AG04449 (cell line): ENCODE data around the gene TMEM258.
A peak's percentile ranks its signal among the peaks of the same experiment; 100 is the strongest.

Source experiments
- CTCF ChIA-PET: fragments of 350-600 bp; formaldehyde crosslinking; extraction: SDS; loops from one replicate; lab custom pipeline; 2021; ENCODE audit warnings: antibody characterized with exemption; lab: Yijun Ruan, JAX
- POLR2A ChIA-PET: fragments of 400-600, 350-600 bp; formaldehyde crosslinking; extraction: SDS; loops from one replicate; lab custom pipeline; 2020; ENCODE audit warnings: antibody characterized with exemption, inconsistent platforms; lab: Yijun Ruan, JAX
- DNase-seq: peaks from one replicate; pipeline ENCODE4 v3.0.0-alpha.2; 2010; ENCODE audit warnings: low read depth, low spot score
- H3K4me3 ChIP-seq: 2 replicates; pipeline ENCODE4 v1.5.1; 2011; ENCODE audit warnings: low read depth, mild to moderate bottlenecking, control low read depth, low read length
- TF ChIP-seq, protein P1 (sequence below): IDR thresholded peaks from one replicate; pipeline ENCODE4 v1.5.1; 2011; ENCODE audit warnings: mild to moderate bottlenecking, moderate library complexity, low read length, control low read depth, inconsistent platforms; ENCODE audit not compliant: insufficient read depth; ENCODE audit errors: missing control alignments

TMEM258 gene

DNA sequence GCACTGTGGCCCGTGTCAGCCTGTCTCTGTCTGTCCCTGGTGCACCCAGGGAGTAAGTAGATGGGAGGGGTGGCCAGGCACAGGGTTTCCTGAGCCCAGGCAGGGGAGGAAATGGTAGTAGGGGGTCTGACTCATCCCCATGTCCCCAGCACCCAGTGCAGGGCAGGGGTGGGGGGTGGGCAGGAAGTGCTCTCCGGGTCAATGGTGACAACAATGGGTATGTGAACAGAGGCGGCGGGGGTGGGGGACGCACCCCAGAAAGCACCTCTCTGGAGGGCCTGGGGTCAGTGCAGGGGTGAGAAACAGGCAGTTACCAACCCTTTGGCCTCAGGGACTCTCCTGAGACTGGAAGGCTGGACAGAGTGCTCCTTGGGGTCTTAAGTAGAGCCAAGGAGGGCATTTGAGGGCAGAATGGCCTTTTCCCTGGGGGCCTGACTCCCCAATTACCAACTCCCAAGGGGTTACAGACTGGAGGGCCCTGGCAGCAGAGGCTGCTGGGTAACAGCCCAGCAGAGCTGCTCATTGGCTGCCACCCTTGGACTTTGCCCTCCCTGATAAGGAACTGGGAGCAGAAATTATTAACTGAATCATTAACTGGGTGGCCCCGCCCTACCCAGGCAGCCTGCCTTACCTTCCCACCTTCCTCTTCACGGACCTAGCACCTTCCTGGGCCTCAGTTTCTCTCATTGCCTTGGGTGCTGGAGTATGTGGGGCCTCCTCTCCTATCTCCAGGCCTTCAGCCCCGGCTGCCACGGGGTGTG, 35.8 kb downstream of the TMEM258 start:
- H3K4me3 ChIP-seq, result no peak overlapping the region
- CTCF ChIA-PET, result interaction anchor here (1.0 to 5.1 kb wide), 7 partner anchors 8 to 352 kb away, joined by 3 to 42 read pairs (median 5); no protein-coding TSS in a partner anchor
- TF ChIP-seq, protein P1, sequence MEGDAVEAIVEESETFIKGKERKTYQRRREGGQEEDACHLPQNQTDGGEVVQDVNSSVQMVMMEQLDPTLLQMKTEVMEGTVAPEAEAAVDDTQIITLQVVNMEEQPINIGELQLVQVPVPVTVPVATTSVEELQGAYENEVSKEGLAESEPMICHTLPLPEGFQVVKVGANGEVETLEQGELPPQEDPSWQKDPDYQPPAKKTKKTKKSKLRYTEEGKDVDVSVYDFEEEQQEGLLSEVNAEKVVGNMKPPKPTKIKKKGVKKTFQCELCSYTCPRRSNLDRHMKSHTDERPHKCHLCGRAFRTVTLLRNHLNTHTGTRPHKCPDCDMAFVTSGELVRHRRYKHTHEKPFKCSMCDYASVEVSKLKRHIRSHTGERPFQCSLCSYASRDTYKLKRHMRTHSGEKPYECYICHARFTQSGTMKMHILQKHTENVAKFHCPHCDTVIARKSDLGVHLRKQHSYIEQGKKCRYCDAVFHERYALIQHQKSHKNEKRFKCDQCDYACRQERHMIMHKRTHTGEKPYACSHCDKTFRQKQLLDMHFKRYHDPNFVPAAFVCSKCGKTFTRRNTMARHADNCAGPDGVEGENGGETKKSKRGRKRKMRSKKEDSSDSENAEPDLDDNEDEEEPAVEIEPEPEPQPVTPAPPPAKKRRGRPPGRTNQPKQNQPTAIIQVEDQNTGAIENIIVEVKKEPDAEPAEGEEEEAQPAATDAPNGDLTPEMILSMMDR, result no peak
- no peak for DNase-seq
- POLR2A ChIA-PET, result no interaction called here

DNA sequence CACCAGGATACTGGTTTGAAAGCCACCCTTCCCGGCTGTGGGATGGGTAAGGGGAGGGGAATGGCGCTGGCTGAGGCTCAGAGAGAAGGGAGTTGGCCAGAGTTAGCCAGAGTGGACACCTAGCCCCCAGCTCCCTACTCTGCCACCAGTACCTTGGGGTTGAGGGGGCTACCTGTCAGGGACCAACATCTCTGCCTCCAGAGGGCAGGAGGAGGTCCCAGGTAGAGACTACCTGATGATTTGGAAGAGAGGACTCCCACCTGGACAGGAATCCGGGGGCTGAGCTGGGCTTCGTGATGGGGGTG, 36.3 kb downstream of the TMEM258 start:
- no peak overlapping the region for H3K4me3 ChIP-seq
- no peak for DNase-seq
- ChIA-PET CTCF (interaction anchor here (1.0 to 5.1 kb wide), 6 partner anchors 8 to 352 kb away, joined by 3 to 42 read pairs (median 4); no protein-coding TSS in a partner anchor), POLR2A (no interaction called here)
- TF ChIP-seq, protein P1, result no peak

DNA sequence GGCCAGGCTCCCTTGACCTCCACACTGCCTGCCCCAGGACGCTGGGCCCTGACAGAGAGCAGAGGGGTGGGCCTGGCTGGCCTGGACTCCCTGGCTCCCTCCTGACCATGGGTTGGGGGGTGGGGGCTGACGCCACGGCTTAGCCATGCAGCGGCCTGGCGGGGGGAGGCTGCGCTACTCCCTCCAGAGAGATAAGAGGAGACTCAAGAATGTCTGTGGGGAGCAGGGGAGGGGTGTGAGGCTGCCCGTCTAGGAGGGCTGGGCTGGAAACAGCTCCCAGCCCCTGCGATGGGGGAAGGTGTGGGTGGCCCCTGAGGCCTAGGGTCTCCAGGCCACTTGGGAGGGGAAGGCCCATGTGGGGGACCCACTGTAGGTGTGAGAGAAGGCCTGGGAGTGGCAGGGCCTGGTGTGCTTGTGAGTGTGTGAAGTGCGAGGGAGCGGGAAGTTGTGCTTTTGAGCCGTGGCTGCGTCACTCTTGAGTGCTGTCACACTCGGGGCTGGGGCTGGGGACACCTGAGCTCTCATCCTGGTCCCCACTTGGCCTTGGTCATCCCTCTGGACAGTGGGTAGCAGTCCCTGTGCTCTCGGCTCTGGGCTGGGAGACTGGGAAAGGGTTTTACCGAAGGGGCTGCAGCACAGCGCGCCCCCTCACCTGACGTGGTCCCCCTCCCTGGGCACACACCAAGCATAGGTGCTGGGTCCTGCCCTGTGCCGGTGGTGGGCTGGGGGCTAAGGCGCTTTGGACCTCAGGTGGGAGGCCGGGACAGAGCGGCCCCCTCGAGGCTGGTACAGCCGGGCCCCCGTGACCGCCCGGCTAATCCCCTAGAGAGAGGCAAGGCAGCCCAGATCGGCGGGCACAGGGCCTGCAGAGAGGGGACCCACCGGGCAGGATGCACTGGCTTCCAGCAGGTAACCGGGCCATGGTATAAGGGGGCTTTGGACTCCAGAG, 37.6 kb downstream of the TMEM258 start:
- ChIA-PET CTCF (interaction anchor here (1.0 to 5.1 kb wide), 8 partner anchors 6 to 353 kb away, joined by 3 to 42 read pairs (median 6); no protein-coding TSS in a partner anchor), POLR2A (no interaction called here)
- no peak overlapping the region for H3K4me3 ChIP-seq
- no peak for DNase-seq
- TF ChIP-seq, protein P1, result no peak

DNA sequence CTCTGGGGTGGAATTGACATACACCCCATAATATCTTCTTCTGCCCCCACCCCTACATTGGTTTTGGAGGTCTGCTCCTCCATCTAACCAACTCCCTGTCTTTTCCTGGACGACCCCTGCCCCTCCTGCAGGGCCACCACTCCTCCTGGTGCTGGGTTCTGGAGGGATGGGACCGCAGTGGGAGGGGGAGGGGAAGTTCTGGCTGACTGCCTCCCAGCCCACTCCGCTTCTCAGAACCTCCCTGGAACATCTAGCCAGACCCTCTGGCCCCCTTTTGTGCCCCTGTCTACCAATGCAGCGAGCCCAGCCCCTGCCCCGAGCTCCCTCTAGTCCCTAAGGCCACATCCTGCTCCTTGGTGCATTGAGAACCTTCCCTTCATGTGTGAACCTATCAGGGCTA, 38.7 kb downstream of the TMEM258 start:
- ChIA-PET POLR2A (no interaction called here), CTCF (interaction anchor here (0.6 to 4.0 kb wide), 8 partner anchors 8 to 355 kb away, joined by 3 to 27 read pairs (median 8); no protein-coding TSS in a partner anchor)
- no peak for DNase-seq
- no peak overlapping the region for H3K4me3 ChIP-seq
- TF ChIP-seq, protein P1, result no peak

DNA sequence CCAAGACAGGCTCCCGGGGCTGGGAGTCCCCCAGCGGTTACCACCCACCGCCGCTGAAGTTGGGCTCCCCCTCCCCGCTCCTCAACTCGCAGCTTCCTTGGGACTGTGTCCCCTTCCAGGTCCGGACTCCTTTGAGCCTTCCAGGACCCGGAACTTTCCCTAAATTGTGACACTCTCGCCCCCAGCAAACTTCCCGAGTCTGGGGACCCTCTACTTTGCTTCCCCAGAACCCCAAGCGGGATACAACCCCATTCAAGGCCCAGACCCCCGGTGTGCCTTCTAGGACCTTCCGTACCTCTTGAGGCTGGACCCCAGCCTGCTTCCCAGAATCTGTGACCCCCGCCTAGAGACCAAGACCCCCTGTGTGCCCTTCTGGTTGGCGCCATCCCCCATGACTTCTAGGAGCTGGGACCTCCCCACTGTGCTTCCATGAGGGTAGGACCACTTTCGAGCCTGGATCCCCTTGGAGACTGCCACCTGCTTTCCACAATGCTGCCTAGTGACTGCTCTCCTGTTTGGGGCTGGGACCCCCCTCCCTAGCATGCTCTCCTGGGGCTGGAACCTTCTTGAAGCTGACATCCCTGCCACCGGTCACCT, 39.4 kb downstream of the TMEM258 start:
- ChIA-PET POLR2A (no interaction called here), CTCF (interaction anchor here (0.6 to 4.0 kb wide), 10 partner anchors 9 to 355 kb away, joined by 3 to 27 read pairs (median 6); no protein-coding TSS in a partner anchor)
- no peak for DNase-seq
- H3K4me3 ChIP-seq, result peak overlapping the region; percentile 62
- TF ChIP-seq, protein P1, result no peak
